Calu3 (cell line): Measurements from ENCODE around the gene WAPL. TPM values are rescaled to one million over a fixed set of nuclear protein-coding genes. Genes with fewer than 3 reads are reported as not detected.
"Not testable (repeated sequence)": the region's sequence is repeated elsewhere in the genome, so short reads cannot be mapped to it uniquely, and the experiment has no call there.

ENCODE experiments used
- BruUV-seq: library from RNA; stranded (reverse); fragments of 400-500 nt; replicated peaks from 2 replicates; lab custom pipeline; 2021; lab: Mats Ljungman, UMichigan
- CTCF ChIA-PET: fragments of 300-600 bp; sonication (Branson Sonifier 250); formaldehyde crosslinking; loops from one replicate; lab custom pipeline; 2022; ENCODE audit warnings: antibody characterized with exemption; lab: Charles Lee
- DNase-seq: peaks from one replicate; pipeline ENCODE4 v3.0.0; 2022
- H3K27ac Mint-ChIP-seq: one replicate; pipeline ENCODE4 v1.8.0; 2022; ENCODE audit warnings: mixed read lengths; ENCODE audit not compliant: unreplicated experiment
- H3K27me3 Mint-ChIP-seq: one replicate; pipeline ENCODE4 v1.8.0; 2022; ENCODE audit warnings: mixed read lengths; ENCODE audit not compliant: unreplicated experiment
- H3K36me3 Mint-ChIP-seq: one replicate; pipeline ENCODE4 v1.8.0; 2022; ENCODE audit warnings: mild to moderate bottlenecking, moderate library complexity, mixed read lengths; ENCODE audit not compliant: insufficient read depth, unreplicated experiment
- H3K4me1 Mint-ChIP-seq: one replicate; pipeline ENCODE4 v1.8.0; 2022; ENCODE audit warnings: mild to moderate bottlenecking, low read depth, mixed read lengths; ENCODE audit not compliant: unreplicated experiment
- H3K4me3 Mint-ChIP-seq: one replicate; pipeline ENCODE4 v1.8.0; 2022; ENCODE audit warnings: mild to moderate bottlenecking, low read depth, moderate library complexity, mixed read lengths; ENCODE audit not compliant: unreplicated experiment
- H3K9me3 Mint-ChIP-seq: one replicate; pipeline ENCODE4 v1.8.0; 2022; ENCODE audit warnings: low read depth, mixed read lengths; ENCODE audit not compliant: unreplicated experiment
- intact Hi-C: fragments of 100-400 bp; cut with micrococcal nuclease; formaldehyde crosslinking; loops from one replicate; pipeline ENCODE4 v1.10.0; 2022; ENCODE audit not compliant: unreplicated experiment
- total RNA-seq: library from RNA; stranded (reverse); gene quantifications from 2 replicates; pipeline ENCODE4 v1.2.3, GENCODE V29; 2022
- TF ChIP-seq, protein P1 (sequence below): fragments of 200-600 bp; IDR thresholded peaks from one replicate; pipeline ENCODE4 v1.8.0; 2022; ENCODE audit warnings: antibody characterized with exemption; ENCODE audit not compliant: unreplicated experiment

WAPL gene
- total RNA-seq, 1 experiment from 2014 or later, result 27.0 TPM

DNA sequence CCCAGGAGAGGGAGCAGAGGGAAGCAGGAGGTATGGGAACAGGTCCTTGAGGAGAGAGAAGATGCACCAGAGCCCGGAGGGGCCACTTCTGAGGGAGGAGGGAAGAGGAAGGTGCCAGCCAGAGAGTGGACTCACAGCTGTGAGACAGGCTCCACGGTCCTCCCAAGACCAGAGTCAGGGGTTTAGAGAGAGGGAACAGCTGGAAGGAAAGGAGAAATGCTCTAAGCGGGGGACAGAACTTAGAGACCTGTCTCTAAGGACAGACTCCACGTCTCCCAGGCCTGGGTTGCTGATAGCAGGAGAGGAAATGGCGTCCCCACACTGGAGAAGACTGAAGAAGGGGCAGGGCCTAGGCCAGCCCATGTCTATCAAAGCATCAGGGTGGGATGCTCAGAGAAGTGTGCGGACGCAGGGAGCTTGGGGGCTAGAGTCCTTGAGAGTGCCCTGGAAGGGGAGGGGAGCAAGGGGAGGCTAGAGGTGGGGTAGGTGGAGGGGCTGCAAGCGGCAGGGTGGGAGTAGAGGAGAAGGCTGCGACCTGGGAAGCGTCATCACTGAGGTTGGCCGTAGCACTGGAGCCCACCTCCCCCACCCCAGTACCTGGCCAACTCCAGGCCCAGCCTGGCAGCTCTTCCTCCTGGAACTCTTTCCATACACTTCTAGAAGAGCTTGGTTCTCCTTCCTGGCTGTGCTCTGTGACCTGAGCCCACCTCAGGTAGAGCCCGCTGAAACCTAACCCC lies 129.4 kb downstream of the WAPL start:
- intact Hi-C loops, result no loop called here
- TF ChIP-seq, protein P1, sequence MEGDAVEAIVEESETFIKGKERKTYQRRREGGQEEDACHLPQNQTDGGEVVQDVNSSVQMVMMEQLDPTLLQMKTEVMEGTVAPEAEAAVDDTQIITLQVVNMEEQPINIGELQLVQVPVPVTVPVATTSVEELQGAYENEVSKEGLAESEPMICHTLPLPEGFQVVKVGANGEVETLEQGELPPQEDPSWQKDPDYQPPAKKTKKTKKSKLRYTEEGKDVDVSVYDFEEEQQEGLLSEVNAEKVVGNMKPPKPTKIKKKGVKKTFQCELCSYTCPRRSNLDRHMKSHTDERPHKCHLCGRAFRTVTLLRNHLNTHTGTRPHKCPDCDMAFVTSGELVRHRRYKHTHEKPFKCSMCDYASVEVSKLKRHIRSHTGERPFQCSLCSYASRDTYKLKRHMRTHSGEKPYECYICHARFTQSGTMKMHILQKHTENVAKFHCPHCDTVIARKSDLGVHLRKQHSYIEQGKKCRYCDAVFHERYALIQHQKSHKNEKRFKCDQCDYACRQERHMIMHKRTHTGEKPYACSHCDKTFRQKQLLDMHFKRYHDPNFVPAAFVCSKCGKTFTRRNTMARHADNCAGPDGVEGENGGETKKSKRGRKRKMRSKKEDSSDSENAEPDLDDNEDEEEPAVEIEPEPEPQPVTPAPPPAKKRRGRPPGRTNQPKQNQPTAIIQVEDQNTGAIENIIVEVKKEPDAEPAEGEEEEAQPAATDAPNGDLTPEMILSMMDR, result no peak
- no peak overlapping the region for H3K27ac Mint-ChIP-seq
- no peaks in the 10 kb centered on the region for H3K9me3 Mint-ChIP-seq
- CTCF ChIA-PET, result interaction anchor here (1.0 to 1.5 kb wide), 2 partner anchors 8 to 22 kb away, joined by 3 read pairs; no protein-coding TSS in a partner anchor
- H3K4me1 Mint-ChIP-seq, result no peaks in the 10 kb centered on the region
- BruUV-seq, result no TSS peak
- no peak for DNase-seq
- H3K27me3 Mint-ChIP-seq, result peaks cover 40% of the 10 kb centered on the region
- peaks cover 7% of the 10 kb centered on the region for H3K36me3 Mint-ChIP-seq
- no peak overlapping the region for H3K4me3 Mint-ChIP-seq

GRCh38 chr10:86391236-86391840 lies 130.3 kb downstream of the WAPL start:
- H3K9me3 Mint-ChIP-seq, result no peaks in the 10 kb centered on the region
- no peaks in the 10 kb centered on the region for H3K4me1 Mint-ChIP-seq
- H3K36me3 Mint-ChIP-seq, result peaks cover 7% of the 10 kb centered on the region
- H3K27ac Mint-ChIP-seq, result no peak overlapping the region
- TF ChIP-seq, protein P1, result no peak
- intact Hi-C loops, result no loop called here
- BruUV-seq, result no TSS peak
- CTCF ChIA-PET, result interaction anchor here (1.0 to 1.5 kb wide), 2 partner anchors 9 to 21 kb away, joined by 3 read pairs; no protein-coding TSS in a partner anchor
- DNase-seq, result no peak
- no peak overlapping the region for H3K4me3 Mint-ChIP-seq
- peaks cover 43% of the 10 kb centered on the region for H3K27me3 Mint-ChIP-seq

- no peak overlapping the region for H3K4me3 Mint-ChIP-seq
- no peak overlapping the region for H3K27ac Mint-ChIP-seq
- no peaks in the 10 kb centered on the region for H3K9me3 Mint-ChIP-seq
- H3K4me1 Mint-ChIP-seq, result no peaks in the 10 kb centered on the region
- H3K27me3 Mint-ChIP-seq, result peaks cover 49% of the 10 kb centered on the region
- no peak for DNase-seq
- CTCF ChIA-PET, result interaction anchor here (1.5 kb wide), 1 partner anchor 10 kb away, joined by 3 read pairs; no protein-coding TSS in a partner anchor
- TF ChIP-seq, protein P1, result no peak
- BruUV-seq, result no TSS peak
- intact Hi-C loops, result no loop called here
- peaks cover 7% of the 10 kb centered on the region for H3K36me3 Mint-ChIP-seq
These were observed 131.1 kb downstream of the WAPL start for GRCh38 chr10:86390337-86391120.

DNA sequence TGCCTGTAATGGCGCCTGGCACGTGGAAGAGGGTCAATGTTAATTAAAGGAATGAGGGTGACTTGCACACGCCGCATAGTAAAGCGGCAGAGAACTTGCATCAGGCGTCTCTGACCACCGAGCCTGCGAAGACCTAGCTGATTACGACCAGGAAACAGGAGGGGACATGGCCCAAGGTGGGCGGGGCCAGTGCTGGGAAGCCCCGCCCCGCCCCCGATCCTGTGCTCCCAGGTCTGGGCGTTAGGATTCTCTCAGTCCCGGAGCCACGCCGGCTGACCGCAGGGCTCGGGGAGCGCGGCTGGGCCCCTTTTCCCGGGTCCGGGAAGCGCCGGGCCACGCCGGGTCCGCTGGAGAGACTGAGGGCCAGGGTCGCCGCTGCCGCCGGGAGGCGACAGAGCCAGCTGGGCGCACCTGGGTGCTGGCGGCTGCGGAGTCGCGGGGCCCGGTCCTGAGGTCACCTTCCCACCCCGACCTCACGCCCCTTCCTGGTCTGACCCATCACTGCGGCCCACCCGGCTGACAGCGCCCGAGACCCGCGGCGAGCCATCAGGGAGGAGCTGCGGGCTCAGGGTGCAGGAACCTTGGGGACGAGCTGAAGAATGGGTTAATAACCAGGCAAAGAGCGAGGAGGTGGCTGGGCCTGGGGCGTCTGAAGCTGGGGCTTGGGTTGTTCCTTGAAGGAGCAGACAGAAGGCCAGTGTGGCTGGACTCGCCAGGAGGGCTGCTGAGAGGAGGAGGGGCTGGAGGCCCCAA lies 132.0 kb downstream of the WAPL start:
- peaks cover 7% of the 10 kb centered on the region for H3K36me3 Mint-ChIP-seq
- TF ChIP-seq, protein P1, result no peak
- CTCF ChIA-PET, result interaction anchor here (1.2 kb wide), 2 partner anchors 10 to 196 kb away, joined by 4 to 5 read pairs; no protein-coding TSS in a partner anchor
- no peaks in the 10 kb centered on the region for H3K9me3 Mint-ChIP-seq
- peaks cover 58% of the 10 kb centered on the region for H3K27me3 Mint-ChIP-seq
- intact Hi-C loops, result no loop called here
- H3K4me1 Mint-ChIP-seq, result no peaks in the 10 kb centered on the region
- no peak overlapping the region for H3K27ac Mint-ChIP-seq
- H3K4me3 Mint-ChIP-seq, result peak overlapping the region; percentile 64
- DNase-seq, result peak; percentile 63
- BruUV-seq, result no TSS peak

DNA sequence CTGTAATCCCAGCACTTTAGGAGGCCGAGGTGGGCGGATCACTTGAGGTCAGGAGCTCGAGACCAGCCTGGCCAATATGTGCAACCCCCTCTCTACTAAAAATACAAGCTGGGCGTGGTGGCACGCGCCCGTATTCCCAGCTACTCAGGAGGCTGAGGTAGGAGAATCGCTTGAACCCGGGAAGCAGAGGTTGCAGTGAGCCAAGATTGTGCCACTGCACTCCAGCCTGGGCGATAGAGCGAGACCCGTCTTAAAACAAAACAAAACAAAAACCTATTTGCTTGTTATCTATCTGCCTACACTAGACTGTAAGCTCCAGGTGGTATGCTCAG lies 132.5 kb downstream of the WAPL start:
- intact Hi-C loops, BruUV-seq, H3K9me3 Mint-ChIP-seq, H3K27ac Mint-ChIP-seq, H3K4me1 Mint-ChIP-seq, H3K36me3 Mint-ChIP-seq, DNase-seq: not testable (repeated sequence)
- peak overlapping the region; percentile 64 for H3K4me3 Mint-ChIP-seq
- CTCF ChIA-PET, result interaction anchor here (1.2 kb wide), 2 partner anchors 11 to 196 kb away, joined by 4 to 5 read pairs; no protein-coding TSS in a partner anchor
- peaks cover 64% of the 10 kb centered on the region for H3K27me3 Mint-ChIP-seq
